ENCODE data around the gene AGRP.

AGRP gene

DNA sequence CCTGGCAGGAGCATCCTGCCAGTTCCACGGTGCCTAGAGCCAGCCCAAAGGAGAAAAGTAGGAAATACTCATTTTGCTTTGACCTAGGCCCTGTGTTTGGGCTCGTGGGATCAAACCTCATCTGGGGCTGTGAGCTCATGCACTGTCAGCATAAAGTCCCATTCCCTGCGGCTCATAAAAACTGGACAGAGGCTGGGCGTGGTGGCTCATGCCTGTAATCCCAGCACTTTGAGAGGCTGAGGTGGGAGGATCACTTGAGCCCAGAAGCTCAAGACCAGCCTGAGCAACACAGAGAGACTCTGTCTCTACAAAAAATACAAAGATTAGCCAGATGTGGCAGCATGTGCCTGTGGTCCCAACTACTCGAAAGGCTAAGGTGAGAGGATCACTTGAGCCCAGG, 20.3 kb downstream of the AGRP start:
- DNase-seq = no peak

GRCh38 chr16:67462279-67462655, 21.1 kb downstream of the AGRP start:
- DNase-seq = no peak

GRCh38 chr16:67461600-67462278, 21.6 kb downstream of the AGRP start:
- no peak for DNase-seq

GRCh38 chr16:67460961-67461360, 22.4 kb downstream of the AGRP start:
- DNase-seq = no peak

DNA sequence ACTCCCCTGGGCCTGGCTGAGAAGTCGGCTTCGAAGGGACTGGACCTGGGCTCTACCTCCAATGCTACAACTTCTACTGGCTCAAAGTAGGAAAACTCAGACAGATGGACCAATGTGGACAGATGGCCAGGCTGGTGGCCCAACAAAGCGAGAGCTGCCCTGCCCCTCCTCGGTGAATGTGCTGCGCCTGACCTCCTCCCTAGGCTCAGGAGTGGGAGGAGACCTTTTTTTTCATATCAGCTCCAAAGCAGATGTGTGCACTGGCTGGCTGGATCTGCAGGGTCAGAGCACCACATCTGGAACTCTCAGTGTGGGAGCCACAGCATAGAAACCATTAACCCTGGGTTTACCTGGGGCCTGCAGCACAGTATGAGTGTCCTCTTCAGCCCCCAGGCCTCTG, 23.2 kb downstream of the AGRP start:
- no peak for DNase-seq

DNA sequence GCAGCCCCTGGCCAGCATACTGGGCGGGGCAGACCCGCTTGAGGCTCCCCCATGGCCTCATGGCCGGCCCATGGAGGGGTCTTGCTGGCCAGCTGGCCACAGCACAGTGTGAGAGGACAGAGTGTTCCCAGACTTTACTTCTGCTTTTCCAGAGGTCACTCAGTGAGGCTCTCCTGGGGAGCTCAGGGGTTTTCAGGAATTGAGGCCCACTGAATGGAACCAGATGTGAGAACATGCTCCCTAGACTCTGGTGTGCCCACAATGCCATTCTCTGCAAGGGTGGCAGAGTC, 23.5 kb downstream of the AGRP start:
- no peak for DNase-seq

DNA sequence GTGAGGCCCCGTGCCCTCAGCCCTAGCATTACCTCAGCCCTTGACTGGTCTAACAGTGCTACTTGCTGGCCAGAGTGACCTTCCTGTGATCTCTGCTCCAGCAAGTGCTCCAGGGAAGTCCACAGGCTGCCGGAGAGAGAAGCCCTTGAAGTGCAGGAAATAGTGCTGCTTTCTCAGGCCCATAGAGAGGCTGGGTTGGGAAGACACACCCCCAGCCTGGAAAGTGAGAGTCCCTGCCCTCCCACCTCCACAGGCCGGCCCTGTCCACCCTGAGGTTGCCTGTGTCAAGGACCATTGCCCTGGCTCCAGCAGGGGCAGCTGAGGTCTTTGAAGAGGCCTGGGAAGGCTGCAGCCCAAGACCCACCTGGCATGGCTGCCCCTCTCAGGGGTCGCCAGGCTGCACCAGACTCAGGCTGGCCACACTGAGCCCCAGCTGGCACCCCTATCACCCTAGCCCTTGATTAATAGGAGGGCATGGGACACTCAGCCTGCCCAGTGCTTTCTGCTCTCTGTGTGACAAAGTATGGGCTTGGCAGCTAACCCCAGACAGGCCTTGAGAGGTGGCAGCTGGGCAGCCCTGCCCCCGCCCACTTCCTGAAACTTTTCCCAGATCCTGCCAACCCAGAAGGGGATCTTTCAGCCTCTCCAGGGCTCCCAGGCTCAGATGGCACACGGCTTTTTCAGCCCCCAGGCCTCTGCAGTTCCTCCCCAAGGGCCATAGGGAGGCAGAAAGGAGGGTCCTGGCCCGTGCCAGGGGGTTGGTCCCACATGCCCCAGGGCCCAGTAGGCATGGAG, 24.1 kb downstream of the AGRP start:
- DNase-seq = no peak

- DNase-seq = no peak
These were observed 25.2 kb downstream of the AGRP start for GRCh38 chr16:67458121-67458641.

DNA sequence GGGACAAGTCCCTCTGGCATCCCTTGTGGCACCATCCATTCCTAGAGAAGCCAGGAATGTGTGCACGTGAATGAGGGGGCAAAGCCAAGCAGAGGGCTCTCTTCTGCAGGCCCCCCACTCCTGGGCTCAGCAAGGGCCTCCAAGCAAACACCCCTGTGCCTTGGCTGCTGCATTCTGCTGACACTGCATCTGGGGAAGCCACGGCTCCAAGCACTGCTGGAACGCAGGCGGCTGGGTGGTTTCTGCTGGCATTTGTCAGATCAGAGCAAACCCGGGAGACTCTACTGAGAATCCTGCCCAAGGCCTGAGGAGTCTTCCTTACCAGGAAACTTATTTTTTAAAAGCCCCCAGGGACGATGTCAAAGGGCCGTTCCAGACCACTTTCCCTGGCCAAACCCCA, 25.7 kb downstream of the AGRP start:
- DNase-seq = no peak

DNA sequence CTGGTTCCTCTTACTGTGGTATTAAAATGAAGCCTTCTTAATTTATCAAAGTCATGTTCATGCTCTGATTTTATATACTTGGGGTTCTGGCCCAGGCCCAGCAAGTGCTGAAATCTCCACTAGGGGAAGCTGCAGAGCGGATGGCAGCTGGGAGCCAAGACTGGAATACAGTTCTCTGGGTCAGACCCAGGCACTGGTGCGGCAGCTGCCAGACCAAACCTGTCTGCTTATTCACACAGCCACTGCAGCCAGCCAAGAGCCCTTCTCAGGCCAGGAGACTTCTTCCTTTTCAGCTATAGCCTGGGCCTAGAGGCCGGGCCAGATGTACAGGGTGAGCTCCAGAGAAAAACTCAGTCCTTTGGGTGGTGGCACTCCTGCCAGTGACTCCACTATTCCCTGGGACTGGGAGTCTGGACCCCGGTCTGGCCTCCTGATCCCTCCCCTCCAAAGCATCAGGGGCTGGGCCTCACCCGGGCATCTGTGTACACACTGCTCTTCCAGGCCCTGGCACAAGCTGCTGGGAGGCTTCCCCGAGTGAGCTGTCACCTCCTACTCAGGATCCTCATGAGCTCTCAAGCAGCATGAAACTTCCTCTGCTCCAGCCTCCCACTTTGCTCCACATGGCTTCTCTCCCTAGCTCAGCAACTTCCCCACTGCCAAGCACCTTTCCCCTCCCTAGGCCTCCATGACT, 26.8 kb downstream of the AGRP start:
- DNase-seq = no peak

- DNase-seq = no peak
These were observed 28.5 kb downstream of the AGRP start for GRCh38 chr16:67454852-67455251.

GRCh38 chr16:67454104-67454503, 29.2 kb downstream of the AGRP start:
- no peak for DNase-seq

GRCh38 chr16:67451704-67452435, 31.5 kb downstream of the AGRP start:
- DNase-seq = no peak

GRCh38 chr16:67451061-67451703, 32.2 kb downstream of the AGRP start:
- no peak for DNase-seq

- DNase-seq = no peak
These were observed 33.6 kb downstream of the AGRP start for GRCh38 chr16:67449739-67450138.

DNA sequence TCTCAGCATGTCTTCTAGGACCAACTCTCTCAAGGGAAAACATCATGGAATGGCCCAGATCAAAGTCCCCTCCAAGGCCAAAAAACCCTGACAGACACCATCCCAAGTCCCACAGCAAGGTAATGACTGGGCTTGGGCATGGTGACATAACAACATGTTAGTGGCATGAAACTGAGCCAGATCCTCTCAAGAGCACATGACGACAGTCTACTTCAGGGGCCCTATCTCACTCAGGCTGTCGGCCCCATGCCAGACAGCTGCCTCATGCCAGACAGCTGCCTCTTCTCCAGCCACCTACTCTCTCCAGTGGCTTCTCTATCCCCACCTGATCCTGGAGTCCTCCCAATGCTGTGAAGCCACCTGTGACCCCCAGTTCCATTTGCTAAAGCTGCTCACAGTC, 34.0 kb downstream of the AGRP start:
- DNase-seq = no peak

DNA sequence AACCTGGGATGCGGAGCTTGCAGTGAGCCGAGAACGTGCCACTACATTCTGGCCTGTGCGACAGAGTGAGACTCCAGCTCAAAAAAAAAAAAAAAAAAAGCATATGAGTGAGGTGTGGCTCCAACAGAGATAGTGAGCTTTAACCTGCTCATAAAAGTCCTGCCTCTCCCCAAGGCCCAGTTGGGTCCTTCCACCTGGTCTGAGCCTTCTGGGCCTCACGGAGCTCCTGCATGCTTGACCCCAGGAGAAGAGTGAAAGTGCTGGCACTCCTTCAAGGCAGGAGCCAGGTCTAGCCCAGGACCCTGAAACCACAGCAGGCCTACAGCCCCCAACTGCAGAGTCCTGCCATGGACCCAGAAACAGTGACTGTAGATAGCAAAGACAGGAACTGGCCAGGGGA, 34.8 kb downstream of the AGRP start:
- no peak for DNase-seq

DNA sequence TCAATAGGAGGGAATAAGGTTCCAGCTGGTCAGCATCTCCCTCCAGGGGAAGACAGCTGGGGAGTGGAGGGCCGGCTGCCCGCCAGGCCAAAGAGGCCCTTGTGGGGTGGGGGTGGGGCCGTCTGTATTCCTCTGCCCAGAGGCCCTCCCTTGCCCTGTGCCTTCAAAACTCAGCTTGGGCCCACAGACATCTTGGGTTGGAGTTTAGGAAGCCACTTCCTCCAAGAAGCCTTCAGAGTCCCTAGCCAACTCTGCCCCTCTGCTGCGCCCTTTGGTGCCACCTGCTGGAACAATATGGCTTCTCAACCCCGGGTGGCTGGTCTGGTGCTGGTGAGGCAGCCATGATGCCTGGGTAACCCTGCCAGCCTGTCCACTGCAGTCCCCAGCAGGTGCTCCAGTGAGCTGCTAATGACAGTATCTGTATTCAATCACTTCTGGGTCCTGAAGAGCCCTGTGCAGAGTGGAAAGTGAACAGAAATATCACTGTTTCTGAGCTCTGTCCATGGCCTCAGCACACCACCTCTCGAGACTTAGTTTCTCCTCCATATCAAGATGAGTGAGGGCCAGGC, 35.8 kb downstream of the AGRP start:
- DNase-seq = peak; percentile 72

DNA sequence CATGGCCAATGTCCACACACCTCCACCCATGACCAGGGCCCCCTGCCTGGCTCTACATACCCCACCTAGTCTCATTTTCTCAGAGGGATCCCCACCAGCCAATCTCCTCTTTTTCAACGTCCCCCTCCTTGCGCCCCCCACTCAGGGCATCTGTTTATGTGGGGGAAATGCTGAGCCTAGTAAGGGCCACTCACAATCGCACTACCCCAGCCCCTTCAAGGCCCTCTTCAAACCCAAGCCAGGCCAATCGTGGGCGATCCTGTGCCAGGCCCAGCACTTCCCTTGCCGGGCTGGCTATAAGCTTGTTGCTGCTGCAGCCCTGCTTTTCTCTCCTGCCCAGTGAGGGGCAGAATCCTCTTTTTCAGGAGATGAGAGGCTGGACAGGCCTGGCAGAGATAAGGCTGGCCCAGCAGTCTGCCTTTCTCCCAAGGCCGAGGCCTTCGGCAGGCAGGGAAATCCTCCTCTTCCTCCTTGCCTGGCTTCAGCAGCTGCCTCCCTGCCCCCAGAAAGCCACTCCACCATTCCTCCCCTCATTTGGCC, 36.3 kb downstream of the AGRP start:
- DNase-seq = no peak

- DNase-seq = no peak
These were observed 37.1 kb downstream of the AGRP start for GRCh38 chr16:67445913-67446907.

DNA sequence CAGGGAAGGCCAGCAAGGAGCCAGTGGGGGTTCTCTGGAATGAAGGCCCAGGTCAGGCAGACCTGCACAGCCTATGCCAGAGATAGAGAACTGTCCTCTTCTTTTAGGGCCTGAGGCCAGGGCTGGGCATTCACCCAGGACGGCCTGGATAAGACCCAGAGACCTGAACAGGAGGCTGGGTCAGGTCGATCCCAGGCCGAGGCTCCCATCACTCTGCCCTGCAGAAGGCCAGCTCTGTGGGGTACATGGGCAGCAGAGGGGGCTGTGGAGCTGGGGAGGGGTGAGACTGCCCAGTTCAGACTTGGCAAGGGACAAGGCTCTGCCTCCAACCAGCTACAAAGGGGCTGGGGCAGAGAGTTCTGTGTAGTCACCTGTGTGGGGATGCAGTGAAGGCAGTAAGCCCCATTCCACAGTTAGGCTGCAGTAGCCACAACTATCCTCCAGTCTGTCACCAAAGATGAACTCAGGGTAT, 37.9 kb downstream of the AGRP start:
- no peak for DNase-seq

Data from activated naive CD4-positive, alpha-beta T cell treated with Interleukin-2 at 50 U/mL for 16 hours (primary cell).